OCI-LY1 (cell line): Measurements from ENCODE around the gene GARIN5A.

ENCODE experiments used
- H2AFZ ChIP-seq: fragments of 200-600 bp; sonication (generic), shearing (Covaris generic); 2 replicates; pipeline ENCODE4 v1.6.0; 2014; ENCODE audit warnings: antibody characterized with exemption, mild to moderate bottlenecking, low read length
- H3F3A ChIP-seq: fragments of 200-600 bp; sonication (generic), shearing (Covaris generic); 2 replicates; pipeline ENCODE4 v1.6.0; 2014; ENCODE audit warnings: mild to moderate bottlenecking, antibody characterized with exemption, low read length, moderate library complexity; ENCODE audit not compliant: insufficient read depth
- H3K27ac ChIP-seq: fragments of 200-600 bp; sonication (generic); 2 replicates; pipeline ENCODE4 v1.5.1; 2014; ENCODE audit warnings: low read length, mixed run types, mild to moderate bottlenecking, low read depth; ENCODE audit not compliant: poor library complexity, severe bottlenecking
- H3K27me3 ChIP-seq: fragments of 200-600 bp; sonication (generic); 2 replicates; pipeline ENCODE4 v1.6.0; 2014; ENCODE audit warnings: antibody characterized with exemption, mild to moderate bottlenecking, low read length, moderate library complexity; ENCODE audit not compliant: insufficient read depth
- H3K36me3 ChIP-seq: fragments of 200-600 bp; sonication (generic); 2 replicates; pipeline ENCODE4 v1.6.1; 2014; ENCODE audit warnings: mild to moderate bottlenecking, antibody characterized with exemption, low read length, moderate library complexity, mixed read lengths; ENCODE audit not compliant: insufficient read depth
- H3K4me1 ChIP-seq: fragments of 200-600 bp; sonication (generic); 2 replicates; pipeline ENCODE4 v1.5.1; 2014; ENCODE audit warnings: mild to moderate bottlenecking, low read length, moderate library complexity; ENCODE audit not compliant: insufficient read depth, severe bottlenecking
- H3K4me2 ChIP-seq: fragments of 200-600 bp; sonication (generic), shearing (Covaris generic); 2 replicates; pipeline ENCODE4 v1.6.1; 2014; ENCODE audit warnings: low read length
- H3K4me3 ChIP-seq: fragments of 200-600 bp; sonication (generic); 2 replicates; pipeline ENCODE4 v1.5.1; 2014; ENCODE audit warnings: low read length, low read depth, mild to moderate bottlenecking, mixed read lengths; ENCODE audit not compliant: poor library complexity, severe bottlenecking
- H3K79me2 ChIP-seq: fragments of 200-600 bp; shearing (Covaris generic); 2 replicates; pipeline ENCODE4 v1.6.1; 2016; ENCODE audit warnings: mixed run types, low read length, mixed read lengths; ENCODE audit not compliant: insufficient read depth
- H3K9ac ChIP-seq: fragments of 200-600 bp; sonication (generic), shearing (Covaris generic); 2 replicates; pipeline ENCODE4 v1.6.1; 2014; ENCODE audit warnings: mild to moderate bottlenecking, low read length, mixed read lengths
- H3K9me2 ChIP-seq: fragments of 200-600 bp; sonication (generic), shearing (Covaris generic); 2 replicates; pipeline ENCODE4 v1.6.1; 2014; ENCODE audit warnings: low read depth, mild to moderate bottlenecking, low read length, mixed read lengths
- H3K9me3 ChIP-seq: fragments of 200-600 bp; shearing (Covaris generic); 2 replicates; pipeline ENCODE4 v1.6.1; 2014; ENCODE audit warnings: low read length, mixed read lengths
- H4K20me1 ChIP-seq: fragments of 200-600 bp; sonication (generic), shearing (Covaris generic); 2 replicates; pipeline ENCODE4 v1.6.0; 2016; ENCODE audit warnings: mild to moderate bottlenecking, low read length; ENCODE audit not compliant: insufficient read depth
- CTCF ChIP-seq: fragments of 200-600 bp; sonication (generic), shearing (Covaris generic); IDR thresholded peaks from 2 replicates; pipeline ENCODE4 v1.5.1; 2017; ENCODE audit warnings: mild to moderate bottlenecking, antibody characterized with exemption, low read length, moderate library complexity, mixed read lengths
- EZH2 ChIP-seq: fragments of 200-600 bp; sonication (generic), shearing (Covaris generic); IDR thresholded peaks from 2 replicates; pipeline ENCODE4 v1.8.0; 2017; ENCODE audit warnings: borderline replicate concordance, mixed run types, mild to moderate bottlenecking, antibody characterized with exemption, low read length, moderate library complexity, mixed read lengths

Gene GARIN5A

GRCh38 chr19:50493171-50493570 lies 16.5 kb upstream of the GARIN5A start:
- Histone ChIP-seq H3K9me2 (no peaks in the 10 kb centered on the region), H3K79me2 (no peaks in the 10 kb centered on the region), H3K4me1 (no peaks in the 10 kb centered on the region), H3K9me3 (no peaks in the 10 kb centered on the region), H3K4me3 (no peak overlapping the region), H3K27ac (no peak overlapping the region), H3K36me3 (no peaks in the 10 kb centered on the region), H3K4me2 (no peak overlapping the region), H2AFZ (no peak overlapping the region), H4K20me1 (no peaks in the 10 kb centered on the region), H3K9ac (no peak overlapping the region), H3K27me3 (no peaks in the 10 kb centered on the region), H3F3A (no peaks in the 10 kb centered on the region)
- TF ChIP-seq CTCF (no peak), EZH2 (no peak)

- Histone ChIP-seq H3K27me3 (peaks cover 3% of the 10 kb centered on the region; the same call in 1 of the 2 replicates), H3K4me1 (no peaks in the 10 kb centered on the region), H3K27ac (no peak overlapping the region), H3K9me2 (no peaks in the 10 kb centered on the region), H4K20me1 (no peaks in the 10 kb centered on the region), H3K9me3 (no peaks in the 10 kb centered on the region), H3K9ac (no peak overlapping the region), H3F3A (no peaks in the 10 kb centered on the region), H3K4me2 (no peak overlapping the region), H3K4me3 (no peak overlapping the region), H3K79me2 (no peaks in the 10 kb centered on the region), H2AFZ (no peak overlapping the region), H3K36me3 (no peaks in the 10 kb centered on the region)
- TF ChIP-seq CTCF (no peak), EZH2 (no peak)
These were observed 15.8 kb upstream of the GARIN5A start for GRCh38 chr19:50492303-50493052.

GRCh38 chr19:50490991-50491472 lies 14.4 kb upstream of the GARIN5A start:
- peaks cover 6% of the 10 kb centered on the region; the same call in 1 of the 2 replicates for H3K27me3 ChIP-seq
- peaks cover 6% of the 10 kb centered on the region for H3K9me3 ChIP-seq
- no peak overlapping the region for H2AFZ ChIP-seq
- H3F3A ChIP-seq: no peaks in the 10 kb centered on the region
- H3K79me2 ChIP-seq: no peaks in the 10 kb centered on the region
- no peak overlapping the region for H3K4me3 ChIP-seq
- no peak overlapping the region for H3K27ac ChIP-seq
- H3K36me3 ChIP-seq: peaks cover 8% of the 10 kb centered on the region
- no peaks in the 10 kb centered on the region for H3K9me2 ChIP-seq
- H3K9ac ChIP-seq: no peak overlapping the region
- H3K4me1 ChIP-seq: no peaks in the 10 kb centered on the region
- H3K4me2 ChIP-seq: no peak overlapping the region
- no peaks in the 10 kb centered on the region for H4K20me1 ChIP-seq
- TF ChIP-seq CTCF (no peak), EZH2 (no peak)
